SH-SY5Y (cell line): ENCODE measurements around the gene DUOX1.
A peak's percentile ranks its signal among the peaks of the same experiment; 100 is the strongest.

Source experiments
- GATA2 ChIP-seq: IDR thresholded peaks from 2 replicates; pipeline ENCODE4 v1.6.1; 2011; ENCODE audit warnings: mild to moderate bottlenecking, low read depth, low read length
- GATA3 ChIP-seq: IDR thresholded peaks from 2 replicates; pipeline ENCODE4 v1.6.1; 2011; ENCODE audit warnings: low read depth, mild to moderate bottlenecking, low read length, moderate library complexity

DNA sequence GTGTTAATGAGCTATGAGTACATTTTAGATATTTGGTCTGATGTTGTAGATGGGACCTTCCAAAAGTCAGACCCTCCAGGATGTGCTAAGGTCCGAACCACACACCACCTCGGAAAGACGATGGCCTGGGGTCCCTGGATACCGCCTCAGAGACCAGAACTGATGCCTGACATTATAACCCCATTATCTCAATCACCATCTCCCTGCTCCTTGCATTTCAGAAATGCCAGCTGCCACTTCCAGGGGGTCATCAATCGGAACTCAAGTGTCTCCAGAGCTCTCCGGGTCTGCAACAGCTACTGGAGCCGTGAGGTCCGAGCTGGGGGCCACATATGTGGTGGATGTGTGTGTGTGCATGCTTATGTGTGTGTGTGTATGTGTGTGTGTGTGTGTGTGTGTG is 7.9 kb downstream of the DUOX1 start:
- TF ChIP-seq GATA2 (peak; percentile 70), GATA3 (no peak)
